GM12878 (cell line): Measurements from ENCODE around the gene KCNA4. TPM values are rescaled to one million over a fixed set of nuclear protein-coding genes. Genes with fewer than 3 reads are reported as not detected.

Source experiments
- ATAC-seq: fragments of 200-7000 bp; cut with Tn5 transposase; 3 replicates; pipeline ENCODE4 v1.9.1; 2020; ENCODE audit warnings: mild to moderate bottlenecking, moderate library complexity
- BruUV-seq: library from RNA; stranded (reverse); fragments of 400-500 nt; replicated peaks from 2 replicates; lab custom pipeline; 2021; lab: Mats Ljungman, UMichigan
- CTCF ChIA-PET: fragments of 300-600 bp; sonication (Branson Sonifier 250); formaldehyde crosslinking; extraction: SDS; loops from one replicate; lab custom pipeline; 2021; ENCODE audit warnings: inconsistent platforms; lab: Yijun Ruan, JAX
- POLR2A ChIA-PET: fragments of 350-600 bp; formaldehyde crosslinking; extraction: SDS; loops from one replicate; lab custom pipeline; 2021; ENCODE audit warnings: inconsistent platforms; lab: Charles Lee
- RAD21 ChIA-PET: fragments of 300-600 bp; sonication (Branson Sonifier 250); formaldehyde crosslinking; loops from one replicate; lab custom pipeline; 2023; ENCODE audit warnings: antibody characterized with exemption; ENCODE audit not compliant: unreplicated experiment; lab: Charles Lee
- SMC1A ChIA-PET: fragments of 300-600 bp; sonication (Branson Sonifier 250); formaldehyde crosslinking; loops from one replicate; lab custom pipeline; 2023; ENCODE audit not compliant: unreplicated experiment, uncharacterized antibody; lab: Charles Lee
- DNase-seq: peaks from one replicate; pipeline ENCODE4 v3.0.0-alpha.2; 2011; ENCODE audit warnings: low read depth, low spot score
- FAIRE-seq: peaks from 3 replicates; lab custom pipeline; 2011; peaks lifted over from hg19 to GRCh38; lab: Jason Lieb, UNC
- H2AFZ ChIP-seq: 2 replicates; pipeline ENCODE4 v1.6.0; 2011; ENCODE audit warnings: low read depth, low read length, control low read depth; ENCODE audit not compliant: control insufficient read depth
- H3K27ac ChIP-seq: 2 replicates; pipeline ENCODE4 v1.5.1; 2011; ENCODE audit warnings: control low read depth; ENCODE audit not compliant: control insufficient read depth, insufficient read depth
- H3K27me3 ChIP-seq, 2 experiments: replicated peaks in 1 of 2; 2 replicates each; pipeline versions ENCODE4 v1.6.0 to v1.6.1; 2011; ENCODE audit warnings: low read length in 1 of 2; ENCODE audit not compliant: control insufficient read depth in 2 of 2, insufficient read depth in 2 of 2
- H3K36me3 ChIP-seq, 2 experiments: 2 replicates each; pipeline ENCODE4 v1.5.1; 2011; ENCODE audit warnings: low read length in 1 of 2; ENCODE audit not compliant: control insufficient read depth in 2 of 2, insufficient read depth in 2 of 2
- H3K4me1 ChIP-seq: 2 replicates; pipeline ENCODE4 v1.6.1; 2011; ENCODE audit warnings: mild to moderate bottlenecking, low read length, moderate library complexity, mixed read lengths; ENCODE audit not compliant: control insufficient read depth, insufficient read depth
- H3K4me2 ChIP-seq: 2 replicates; pipeline ENCODE4 v1.6.0; 2011; ENCODE audit warnings: control low read depth; ENCODE audit not compliant: control insufficient read depth, insufficient read depth
- H3K4me3 ChIP-seq: fragments of 200-600 bp; sonication (generic); 2 replicates; pipeline ENCODE4 v1.5.1; 2016
- H3K79me2 ChIP-seq: 2 replicates; pipeline ENCODE4 v1.6.0; 2011; ENCODE audit warnings: low read length; ENCODE audit not compliant: control insufficient read depth, insufficient read depth
- H3K9ac ChIP-seq: 2 replicates; pipeline ENCODE4 v1.8.0; 2011; ENCODE audit warnings: low read length, control low read depth, mixed read lengths; ENCODE audit not compliant: control insufficient read depth, insufficient read depth
- H3K9me3 ChIP-seq: replicated peaks from 3 replicates; pipeline ENCODE4 v1.5.1; 2011; ENCODE audit warnings: mild to moderate bottlenecking, low read length; ENCODE audit not compliant: control insufficient read depth, insufficient read depth
- H4K20me1 ChIP-seq: 2 replicates; pipeline ENCODE4 v1.6.0; 2011; ENCODE audit not compliant: control insufficient read depth, insufficient read depth
- CBX5 ChIP-seq: sonication (generic); IDR thresholded peaks from 2 replicates; pipeline ENCODE4 v1.6.1; 2016; ENCODE audit warnings: low read depth, moderate library complexity, mild to moderate bottlenecking, inconsistent platforms
- CHD4 ChIP-seq: fragments of 200-600 bp; sonication (generic); IDR thresholded peaks from 2 replicates; pipeline ENCODE4 v1.6.1; 2016; ENCODE audit warnings: mild to moderate bottlenecking
- EGR1 ChIP-seq, 2 experiments: IDR thresholded peaks; 1 replicate in 1 of 2; 2 replicates in 1 of 2; pipeline ENCODE4 v1.6.1; 2011 to 2012; ENCODE audit warnings: low read depth in 2 of 2, low read length in 2 of 2, borderline replicate concordance in 1 of 2, mild to moderate bottlenecking in 1 of 2, moderate library complexity in 1 of 2
- ESRRA ChIP-seq: IDR thresholded peaks from 2 replicates; pipeline ENCODE4 v1.6.1; 2012; ENCODE audit warnings: mild to moderate bottlenecking, low read length, improper control_type of control experiment
- GATAD2B ChIP-seq: fragments of 450-650 bp; conservative IDR thresholded peaks from 2 replicates; pipeline ENCODE4 v1.6.1; 2017; ENCODE audit warnings: low read depth, mild to moderate bottlenecking, moderate library complexity
- HDAC2 ChIP-seq: fragments of 200-600 bp; sonication (generic); IDR thresholded peaks from 2 replicates; pipeline ENCODE4 v1.6.1; 2017
- JUNB ChIP-seq: IDR thresholded peaks from 2 replicates; pipeline ENCODE4 v1.6.1; 2016; ENCODE audit warnings: antibody characterized with exemption, mild to moderate bottlenecking
- MYC ChIP-seq: IDR thresholded peaks from 2 replicates; pipeline ENCODE4 v1.6.1; 2011; ENCODE audit warnings: mild to moderate bottlenecking, low read length, moderate library complexity, inconsistent platforms; ENCODE audit not compliant: insufficient read depth, insufficient replicate concordance, insufficient read length, severe bottlenecking
- RAD21 ChIP-seq: IDR thresholded peaks from 2 replicates; pipeline ENCODE4 v1.6.1; 2011; ENCODE audit warnings: mild to moderate bottlenecking, low read depth, low read length, moderate library complexity; ENCODE audit not compliant: insufficient read depth
- SMAD1 ChIP-seq: fragments of 450-650 bp; IDR thresholded peaks from 2 replicates; pipeline ENCODE4 v1.6.1; 2018; ENCODE audit warnings: mild to moderate bottlenecking, low read depth; ENCODE audit not compliant: partially characterized antibody
- SMAD5 ChIP-seq: IDR thresholded peaks from 2 replicates; pipeline ENCODE4 v1.6.1; 2016; ENCODE audit warnings: antibody characterized with exemption, low read depth
- SMARCA5 ChIP-seq: fragments of 450-650 bp; IDR thresholded peaks from 2 replicates; pipeline ENCODE4 v1.6.1; 2017; ENCODE audit warnings: mild to moderate bottlenecking
- SMC3 ChIP-seq: IDR thresholded peaks from 2 replicates; pipeline ENCODE4 v1.6.1; 2011; ENCODE audit warnings: low read length, improper control_type of control experiment, borderline replicate concordance
- STAT3 ChIP-seq: IDR thresholded peaks from 2 replicates; pipeline ENCODE4 v1.6.1; 2011; ENCODE audit warnings: low read depth, low read length, improper control_type of control experiment
- WRNIP1 ChIP-seq: IDR thresholded peaks from 2 replicates; pipeline ENCODE4 v1.6.1; 2011; ENCODE audit warnings: low read depth, low read length, improper control_type of control experiment, borderline replicate concordance
- ZNF274 ChIP-seq: IDR thresholded peaks from one replicate; pipeline ENCODE4 v1.8.0; 2011; ENCODE audit not compliant: insufficient read length, insufficient read depth
- ZSCAN29 ChIP-seq: fragments of 450-650 bp; IDR thresholded peaks from 2 replicates; pipeline ENCODE4 v1.6.1; 2017; ENCODE audit warnings: mild to moderate bottlenecking, moderate library complexity
- ZZZ3 ChIP-seq: IDR thresholded peaks from 2 replicates; pipeline ENCODE4 v1.6.1; 2011; ENCODE audit warnings: low read depth; ENCODE audit not compliant: control insufficient read depth, insufficient read length
- WGBS: methylation state at CpG from one replicate; pipeline ENCODE4 v1.1.6; 2016; ENCODE audit warnings: low lambda C conversion rate; ENCODE audit not compliant: insufficient replicate concordance, insufficient coverage; ENCODE audit errors: missing lambda C conversion rate; 5-methylcytosine and 5-hydroxymethylcytosine counted together
- in situ Hi-C: fragments of 300-500 bp; cut with MboI; formaldehyde crosslinking; loops from 9 replicates; pipeline ENCODE4 v1.14.3; 2018; ENCODE audit warnings: mixed read lengths
- intact Hi-C: fragments of 100-400 bp; cut with micrococcal nuclease; formaldehyde crosslinking; loops from one replicate; pipeline ENCODE4 v1.14.2; 2022; ENCODE audit not compliant: unreplicated experiment
- polyA plus RNA-seq, 11 experiments: library from polyadenylated mRNA; depleted of rRNA in 4 of 11; unstranded in 6 of 11; stranded (reverse) in 5 of 11; fragments of >200 nt; fragmentation: Nextera tagmentation in 4 of 11; fragmentation: Illumina TruSeq in 1 of 11; extraction: Ambion mirVana in 4 of 11; extraction: Trizol in 1 of 11; gene quantifications; 1 replicate in 1 of 11; 2 replicates in 10 of 11; pipeline versions ENCODE4 v1.2.1 to v1.2.3, GENCODE V29; 2011 to 2016; ENCODE audit warnings: inconsistent platforms in 2 of 11, missing spikeins in 2 of 11, low read depth in 1 of 11
- total RNA-seq, 4 experiments: library from RNA; depleted of rRNA in 3 of 4; stranded (reverse); fragments of >200 nt in 3 of 4; fragmentation: Illumina TruSeq in 1 of 4; extraction: Trizol in 1 of 4; gene quantifications; 2 replicates each; pipeline versions ENCODE4 v1.2.1 to v1.2.3, GENCODE V29; 2013 to 2021
- TF ChIP-seq, protein P1 (sequence below): fragments of 450-650 bp; IDR thresholded peaks from 2 replicates; pipeline ENCODE4 v1.6.1; 2017; ENCODE audit warnings: mild to moderate bottlenecking, moderate library complexity
- TF ChIP-seq, protein P2 (sequence below): fragments of 450-650 bp; conservative IDR thresholded peaks from 2 replicates; pipeline ENCODE4 v1.6.1; 2017; ENCODE audit warnings: mild to moderate bottlenecking, moderate library complexity

Gene KCNA4
- total and polyA plus RNA-seq, 10 of the 15 experiments (the other 5 are each of a cell fraction or from before 2014, with no cell fraction given) = not detected

DNA sequence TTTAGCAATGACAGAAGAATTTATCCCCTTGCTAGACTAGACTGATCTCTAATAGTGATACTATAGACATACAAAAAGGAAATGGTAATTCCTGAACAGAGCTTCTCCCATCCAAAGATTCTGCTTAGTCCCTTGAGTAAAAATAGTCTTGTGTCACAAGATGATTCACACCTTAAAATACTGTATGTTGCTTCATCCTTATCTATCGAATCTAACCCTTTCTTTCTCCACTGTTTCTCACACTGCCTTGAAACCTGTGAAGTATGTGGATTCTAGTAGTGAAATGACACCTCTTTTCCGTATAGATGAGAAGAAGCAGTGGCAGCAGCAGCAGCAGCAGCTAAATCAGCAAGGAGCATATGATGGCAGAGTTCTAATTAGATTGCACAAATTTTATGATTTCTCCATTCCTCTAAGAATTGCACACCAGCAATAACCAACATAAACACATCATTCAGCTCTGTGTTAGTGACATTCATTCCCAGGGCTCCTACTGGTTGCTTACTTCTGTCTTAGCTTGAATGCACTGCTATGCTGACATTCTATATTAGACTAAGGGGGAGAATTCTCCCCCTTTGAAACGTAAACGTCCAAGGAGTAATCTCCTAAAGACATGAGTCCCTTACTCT is 14.6 kb downstream of the KCNA4 start:
- no peaks in the 10 kb centered on the region for H3K9me3 ChIP-seq
- intact Hi-C loops (no loop called here), in situ Hi-C loops (no loop called here)
- H3K79me2 ChIP-seq = no peaks in the 10 kb centered on the region
- H3K9ac ChIP-seq = no peak overlapping the region
- TF ChIP-seq, protein P1, sequence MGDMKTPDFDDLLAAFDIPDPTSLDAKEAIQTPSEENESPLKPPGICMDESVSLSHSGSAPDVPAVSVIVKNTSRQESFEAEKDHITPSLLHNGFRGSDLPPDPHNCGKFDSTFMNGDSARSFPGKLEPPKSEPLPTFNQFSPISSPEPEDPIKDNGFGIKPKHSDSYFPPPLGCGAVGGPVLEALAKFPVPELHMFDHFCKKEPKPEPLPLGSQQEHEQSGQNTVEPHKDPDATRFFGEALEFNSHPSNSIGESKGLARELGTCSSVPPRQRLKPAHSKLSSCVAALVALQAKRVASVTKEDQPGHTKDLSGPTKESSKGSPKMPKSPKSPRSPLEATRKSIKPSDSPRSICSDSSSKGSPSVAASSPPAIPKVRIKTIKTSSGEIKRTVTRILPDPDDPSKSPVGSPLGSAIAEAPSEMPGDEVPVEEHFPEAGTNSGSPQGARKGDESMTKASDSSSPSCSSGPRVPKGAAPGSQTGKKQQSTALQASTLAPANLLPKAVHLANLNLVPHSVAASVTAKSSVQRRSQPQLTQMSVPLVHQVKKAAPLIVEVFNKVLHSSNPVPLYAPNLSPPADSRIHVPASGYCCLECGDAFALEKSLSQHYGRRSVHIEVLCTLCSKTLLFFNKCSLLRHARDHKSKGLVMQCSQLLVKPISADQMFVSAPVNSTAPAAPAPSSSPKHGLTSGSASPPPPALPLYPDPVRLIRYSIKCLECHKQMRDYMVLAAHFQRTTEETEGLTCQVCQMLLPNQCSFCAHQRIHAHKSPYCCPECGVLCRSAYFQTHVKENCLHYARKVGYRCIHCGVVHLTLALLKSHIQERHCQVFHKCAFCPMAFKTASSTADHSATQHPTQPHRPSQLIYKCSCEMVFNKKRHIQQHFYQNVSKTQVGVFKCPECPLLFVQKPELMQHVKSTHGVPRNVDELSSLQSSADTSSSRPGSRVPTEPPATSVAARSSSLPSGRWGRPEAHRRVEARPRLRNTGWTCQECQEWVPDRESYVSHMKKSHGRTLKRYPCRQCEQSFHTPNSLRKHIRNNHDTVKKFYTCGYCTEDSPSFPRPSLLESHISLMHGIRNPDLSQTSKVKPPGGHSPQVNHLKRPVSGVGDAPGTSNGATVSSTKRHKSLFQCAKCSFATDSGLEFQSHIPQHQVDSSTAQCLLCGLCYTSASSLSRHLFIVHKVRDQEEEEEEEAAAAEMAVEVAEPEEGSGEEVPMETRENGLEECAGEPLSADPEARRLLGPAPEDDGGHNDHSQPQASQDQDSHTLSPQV = no peak
- TF ChIP-seq, protein P2, sequence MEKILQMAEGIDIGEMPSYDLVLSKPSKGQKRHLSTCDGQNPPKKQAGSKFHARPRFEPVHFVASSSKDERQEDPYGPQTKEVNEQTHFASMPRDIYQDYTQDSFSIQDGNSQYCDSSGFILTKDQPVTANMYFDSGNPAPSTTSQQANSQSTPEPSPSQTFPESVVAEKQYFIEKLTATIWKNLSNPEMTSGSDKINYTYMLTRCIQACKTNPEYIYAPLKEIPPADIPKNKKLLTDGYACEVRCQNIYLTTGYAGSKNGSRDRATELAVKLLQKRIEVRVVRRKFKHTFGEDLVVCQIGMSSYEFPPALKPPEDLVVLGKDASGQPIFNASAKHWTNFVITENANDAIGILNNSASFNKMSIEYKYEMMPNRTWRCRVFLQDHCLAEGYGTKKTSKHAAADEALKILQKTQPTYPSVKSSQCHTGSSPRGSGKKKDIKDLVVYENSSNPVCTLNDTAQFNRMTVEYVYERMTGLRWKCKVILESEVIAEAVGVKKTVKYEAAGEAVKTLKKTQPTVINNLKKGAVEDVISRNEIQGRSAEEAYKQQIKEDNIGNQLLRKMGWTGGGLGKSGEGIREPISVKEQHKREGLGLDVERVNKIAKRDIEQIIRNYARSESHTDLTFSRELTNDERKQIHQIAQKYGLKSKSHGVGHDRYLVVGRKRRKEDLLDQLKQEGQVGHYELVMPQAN = no peak
- TF ChIP-seq ZSCAN29 (no peak), HDAC2 (no peak), WRNIP1 (no peak), ESRRA (no peak), SMC3 (no peak), CBX5 (no peak), ZZZ3 (no peak), SMAD1 (no peak), RAD21 (no peak), SMARCA5 (no peak), SMAD5 (no peak), MYC (no peak), JUNB (no peak), STAT3 (no peak), ZNF274 (no peak), CHD4 (no peak), GATAD2B (no peak), EGR1 (IDR thresholded peaks at IDR 0.05; ENCODE audit: borderline replicate concordance in 1 of 2, low read depth in 2 of 2, low read length in 2 of 2) (no peak)
- H3K4me1 ChIP-seq = no peaks in the 10 kb centered on the region
- ChIA-PET POLR2A (no interaction called here), SMC1A (interaction anchor here (0.8 kb wide), 1 partner anchor 10 kb away, joined by 4 read pairs; no protein-coding TSS in a partner anchor), RAD21 (no interaction called here), CTCF (interaction anchor here (0.6 kb wide), 1 partner anchor 266 kb away, joined by 3 read pairs; no protein-coding TSS in a partner anchor)
- no peak overlapping the region for H2AFZ ChIP-seq
- H3K27ac ChIP-seq = no peak overlapping the region
- no TSS peak for BruUV-seq
- DNase-seq (no peak), ATAC-seq (no peak), FAIRE-seq (no peak)
- no peak overlapping the region for H3K4me3 ChIP-seq
- no peaks in the 10 kb centered on the region; a peak in 1 of 4 replicates for H3K27me3 ChIP-seq
- no peaks in the 10 kb centered on the region for H3K36me3 ChIP-seq
- no peaks in the 10 kb centered on the region for H4K20me1 ChIP-seq
- no peak overlapping the region for H3K4me2 ChIP-seq
- WGBS = 0% methylated on average over 4 of the region's 4 CpGs
